Peyer's patch (tissue), 4 donors: ENCODE measurements around the gene SERPINA3.

Experiments used
- POLR2A ChIP-seq, 2 donors: fragments of 450-650 bp; IDR thresholded peaks; one replicate each; pipeline ENCODE4 v1.5.1; 2017; ENCODE audit warnings: antibody characterized with exemption in 2 of 2, mild to moderate bottlenecking in 2 of 2, moderate library complexity in 2 of 2
- TF ChIP-seq, protein P1 (sequence below), 6 experiments: fragments of 450-650 bp in 4 of 6; fragments of 200-600 bp in 2 of 6; sonication (generic) in 1 of 6; IDR thresholded peaks; one replicate each; pipeline ENCODE4 v1.5.1; 2017 to 2019; ENCODE audit warnings: antibody characterized with exemption in 6 of 6, mild to moderate bottlenecking in 3 of 6, moderate library complexity in 1 of 6

DNA sequence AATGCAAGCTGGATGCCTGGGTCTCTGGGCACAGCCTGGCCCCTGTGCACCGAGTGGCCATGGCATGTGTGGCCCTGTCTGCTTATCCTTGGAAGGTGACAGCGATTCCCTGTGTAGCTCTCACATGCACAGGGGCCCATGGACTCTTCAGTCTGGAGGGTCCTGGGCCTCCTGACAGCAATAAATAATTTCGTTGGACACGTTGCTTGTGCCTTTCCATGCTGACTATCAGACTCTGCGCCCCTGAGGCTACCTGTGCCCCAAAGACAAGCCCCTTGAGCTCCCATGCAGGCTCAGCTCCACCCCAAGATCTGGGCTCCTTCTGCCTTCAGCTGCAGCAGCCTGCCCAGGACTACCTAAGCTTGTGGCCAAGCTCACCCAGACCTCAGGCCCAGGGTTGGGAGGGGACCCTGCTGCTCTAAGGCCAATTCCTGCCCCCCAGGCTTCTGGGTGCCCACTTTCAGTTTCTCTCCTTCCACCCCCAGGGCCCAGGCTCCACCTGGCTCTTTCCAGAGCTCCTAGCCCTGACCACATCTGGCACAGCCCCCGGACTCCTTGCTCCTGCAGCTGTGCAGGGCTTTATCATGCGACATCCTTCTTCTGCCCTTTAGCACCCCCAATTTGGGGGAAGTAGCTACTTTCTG is 11.8 kb downstream of the SERPINA3 start:
- TF ChIP-seq POLR2A (IDR thresholded peaks at IDR 0.05): no peak
- TF ChIP-seq, protein P1, sequence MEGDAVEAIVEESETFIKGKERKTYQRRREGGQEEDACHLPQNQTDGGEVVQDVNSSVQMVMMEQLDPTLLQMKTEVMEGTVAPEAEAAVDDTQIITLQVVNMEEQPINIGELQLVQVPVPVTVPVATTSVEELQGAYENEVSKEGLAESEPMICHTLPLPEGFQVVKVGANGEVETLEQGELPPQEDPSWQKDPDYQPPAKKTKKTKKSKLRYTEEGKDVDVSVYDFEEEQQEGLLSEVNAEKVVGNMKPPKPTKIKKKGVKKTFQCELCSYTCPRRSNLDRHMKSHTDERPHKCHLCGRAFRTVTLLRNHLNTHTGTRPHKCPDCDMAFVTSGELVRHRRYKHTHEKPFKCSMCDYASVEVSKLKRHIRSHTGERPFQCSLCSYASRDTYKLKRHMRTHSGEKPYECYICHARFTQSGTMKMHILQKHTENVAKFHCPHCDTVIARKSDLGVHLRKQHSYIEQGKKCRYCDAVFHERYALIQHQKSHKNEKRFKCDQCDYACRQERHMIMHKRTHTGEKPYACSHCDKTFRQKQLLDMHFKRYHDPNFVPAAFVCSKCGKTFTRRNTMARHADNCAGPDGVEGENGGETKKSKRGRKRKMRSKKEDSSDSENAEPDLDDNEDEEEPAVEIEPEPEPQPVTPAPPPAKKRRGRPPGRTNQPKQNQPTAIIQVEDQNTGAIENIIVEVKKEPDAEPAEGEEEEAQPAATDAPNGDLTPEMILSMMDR (IDR thresholded peaks at IDR 0.05): no peak
